DOHH2 (cell line): ENCODE data around the gene MCF2L2.

Experiments used
- H3F3A ChIP-seq: fragments of 200-600 bp; sonication (generic), shearing (Covaris generic); 2 replicates; pipeline ENCODE4 v1.6.0; 2016; ENCODE audit warnings: antibody characterized with exemption, mild to moderate bottlenecking; ENCODE audit not compliant: control insufficient read depth, insufficient read depth
- H3K27ac ChIP-seq: fragments of 200-600 bp; sonication (generic); 2 replicates; pipeline ENCODE4 v1.5.1; 2014; ENCODE audit warnings: low read depth, mild to moderate bottlenecking, low read length, moderate library complexity
- H3K27me3 ChIP-seq: fragments of 200-600 bp; sonication (generic); 2 replicates; pipeline ENCODE4 v1.6.1; 2014; ENCODE audit warnings: mild to moderate bottlenecking, low read length, mixed read lengths; ENCODE audit not compliant: control insufficient read depth
- H3K36me3 ChIP-seq: fragments of 200-600 bp; sonication (generic); 2 replicates; pipeline ENCODE4 v1.6.1; 2014; ENCODE audit warnings: mild to moderate bottlenecking, low read length, moderate library complexity, mixed read lengths; ENCODE audit not compliant: control insufficient read depth
- H3K4me1 ChIP-seq: fragments of 200-600 bp; sonication (generic); 2 replicates; pipeline ENCODE4 v1.6.1; 2014; ENCODE audit warnings: mild to moderate bottlenecking, low read length, mixed read lengths; ENCODE audit not compliant: control insufficient read depth
- H3K4me2 ChIP-seq: fragments of 200-600 bp; sonication (generic); 2 replicates; pipeline ENCODE4 v1.6.0; 2014; ENCODE audit warnings: mild to moderate bottlenecking, low read length, moderate library complexity
- H3K4me3 ChIP-seq: fragments of 200-600 bp; sonication (generic); 2 replicates; pipeline ENCODE4 v1.5.1; 2014; ENCODE audit warnings: mild to moderate bottlenecking, low read length, mixed read lengths
- H3K79me2 ChIP-seq: fragments of 200-600 bp; sonication (generic); 2 replicates; pipeline ENCODE4 v1.6.1; 2014; ENCODE audit warnings: mild to moderate bottlenecking, low read length, mixed read lengths; ENCODE audit not compliant: control insufficient read depth
- H3K9me2 ChIP-seq: fragments of 200-600 bp; sonication (generic); replicated peaks from 2 replicates; pipeline ENCODE4 v1.6.1; 2014; ENCODE audit warnings: mild to moderate bottlenecking, low read length, mixed read lengths; ENCODE audit not compliant: control insufficient read depth
- H3K9me3 ChIP-seq: fragments of 200-600 bp; sonication (generic); 2 replicates; pipeline ENCODE4 v1.6.1; 2014; ENCODE audit warnings: antibody characterized with exemption, low read length, mixed read lengths; ENCODE audit not compliant: control insufficient read depth, insufficient read depth
- H4K20me1 ChIP-seq: fragments of 200-600 bp; sonication (generic); 2 replicates; pipeline ENCODE4 v1.6.0; 2014; ENCODE audit warnings: low read depth, mild to moderate bottlenecking, antibody characterized with exemption, low read length, moderate library complexity; ENCODE audit not compliant: control insufficient read depth, insufficient read depth
- EZH2phosphoT487 ChIP-seq: fragments of 200-600 bp; sonication (generic); IDR thresholded peaks from 2 replicates; pipeline ENCODE4 v1.6.1; 2017; ENCODE audit warnings: borderline replicate concordance, mild to moderate bottlenecking, antibody characterized with exemption, low read length, moderate library complexity, mixed read lengths
- TF ChIP-seq, protein P1 (sequence below): fragments of 200-600 bp; sonication (generic); IDR thresholded peaks from one replicate; pipeline ENCODE4 v1.5.1; 2014; ENCODE audit warnings: antibody characterized with exemption, mild to moderate bottlenecking, low read depth, low read length; ENCODE audit not compliant: poor library complexity, severe bottlenecking

Gene MCF2L2

GRCh38 chr3:183212096-183212495, 216.3 kb downstream of the MCF2L2 start:
- H3K9me2 ChIP-seq, result no peaks in the 10 kb centered on the region
- no peak overlapping the region for H3K4me3 ChIP-seq
- peaks cover 39% of the 10 kb centered on the region for H3K4me1 ChIP-seq
- H4K20me1 ChIP-seq, result no peaks in the 10 kb centered on the region
- TF ChIP-seq, protein P1, sequence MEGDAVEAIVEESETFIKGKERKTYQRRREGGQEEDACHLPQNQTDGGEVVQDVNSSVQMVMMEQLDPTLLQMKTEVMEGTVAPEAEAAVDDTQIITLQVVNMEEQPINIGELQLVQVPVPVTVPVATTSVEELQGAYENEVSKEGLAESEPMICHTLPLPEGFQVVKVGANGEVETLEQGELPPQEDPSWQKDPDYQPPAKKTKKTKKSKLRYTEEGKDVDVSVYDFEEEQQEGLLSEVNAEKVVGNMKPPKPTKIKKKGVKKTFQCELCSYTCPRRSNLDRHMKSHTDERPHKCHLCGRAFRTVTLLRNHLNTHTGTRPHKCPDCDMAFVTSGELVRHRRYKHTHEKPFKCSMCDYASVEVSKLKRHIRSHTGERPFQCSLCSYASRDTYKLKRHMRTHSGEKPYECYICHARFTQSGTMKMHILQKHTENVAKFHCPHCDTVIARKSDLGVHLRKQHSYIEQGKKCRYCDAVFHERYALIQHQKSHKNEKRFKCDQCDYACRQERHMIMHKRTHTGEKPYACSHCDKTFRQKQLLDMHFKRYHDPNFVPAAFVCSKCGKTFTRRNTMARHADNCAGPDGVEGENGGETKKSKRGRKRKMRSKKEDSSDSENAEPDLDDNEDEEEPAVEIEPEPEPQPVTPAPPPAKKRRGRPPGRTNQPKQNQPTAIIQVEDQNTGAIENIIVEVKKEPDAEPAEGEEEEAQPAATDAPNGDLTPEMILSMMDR, result no peak
- no peaks in the 10 kb centered on the region for H3K9me3 ChIP-seq
- H3K36me3 ChIP-seq, result no peaks in the 10 kb centered on the region
- H3K27me3 ChIP-seq, result peaks cover 13% of the 10 kb centered on the region; the same call in 1 of the 2 replicates
- no peaks in the 10 kb centered on the region for H3F3A ChIP-seq
- no peaks in the 10 kb centered on the region for H3K79me2 ChIP-seq
- H3K27ac ChIP-seq, result no peak overlapping the region
- H3K4me2 ChIP-seq, result peak overlapping the region; percentile 41

- peaks cover 13% of the 10 kb centered on the region; the same call in 1 of the 2 replicates for H3K27me3 ChIP-seq
- H3K79me2 ChIP-seq, result no peaks in the 10 kb centered on the region
- peaks cover 39% of the 10 kb centered on the region for H3K4me1 ChIP-seq
- TF ChIP-seq, protein P1, result no peak
- TF ChIP-seq EZH2phosphoT487, result no peak
- H3F3A ChIP-seq, result no peaks in the 10 kb centered on the region
- no peaks in the 10 kb centered on the region for H4K20me1 ChIP-seq
- no peak overlapping the region for H3K4me3 ChIP-seq
- no peak overlapping the region for H3K4me2 ChIP-seq
- no peaks in the 10 kb centered on the region for H3K36me3 ChIP-seq
- no peak overlapping the region for H3K27ac ChIP-seq
- no peaks in the 10 kb centered on the region for H3K9me3 ChIP-seq
- no peaks in the 10 kb centered on the region for H3K9me2 ChIP-seq
Observed at GRCh38 chr3:183211352-183211751, 217.1 kb downstream of the MCF2L2 start.

DNA sequence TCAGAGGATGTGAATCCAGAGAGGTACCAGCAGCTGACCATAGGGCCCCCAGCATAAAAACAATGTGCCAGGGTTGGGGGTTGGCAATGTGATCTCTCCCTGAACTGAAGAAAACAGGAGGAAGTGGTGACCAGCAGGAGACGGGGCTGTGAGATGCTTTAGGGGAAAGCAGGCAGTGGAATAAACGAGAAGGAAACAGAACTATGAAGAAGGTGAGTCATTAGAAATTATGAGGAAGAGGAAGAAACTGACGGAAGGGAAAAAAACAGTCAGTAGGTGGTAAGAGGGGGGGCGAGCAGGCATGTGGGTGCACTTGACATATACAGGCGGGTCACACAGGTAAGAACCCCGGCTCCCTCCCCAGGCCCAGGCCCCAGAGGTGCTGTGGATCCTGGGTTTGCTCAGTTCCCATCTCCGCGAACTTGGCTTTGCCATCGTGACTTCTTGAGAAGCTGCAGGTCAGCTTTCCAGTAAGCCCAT, 217.5 kb downstream of the MCF2L2 start:
- TF ChIP-seq, protein P1, result no peak
- no peak for TF ChIP-seq EZH2phosphoT487
- Histone ChIP-seq H3K27me3 (peaks cover 11% of the 10 kb centered on the region; the same call in 1 of the 2 replicates), H3K4me3 (no peak overlapping the region), H3K27ac (no peak overlapping the region), H3K9me2 (no peaks in the 10 kb centered on the region), H3F3A (no peaks in the 10 kb centered on the region), H3K4me1 (peaks cover 39% of the 10 kb centered on the region), H3K9me3 (no peaks in the 10 kb centered on the region), H3K4me2 (no peak overlapping the region), H3K36me3 (no peaks in the 10 kb centered on the region), H3K79me2 (no peaks in the 10 kb centered on the region), H4K20me1 (no peaks in the 10 kb centered on the region)

- TF ChIP-seq, protein P1, result no peak
- TF ChIP-seq EZH2phosphoT487, result no peak
- no peak overlapping the region for H3K4me3 ChIP-seq
- H3K36me3 ChIP-seq, result no peaks in the 10 kb centered on the region
- H3K27ac ChIP-seq, result no peak overlapping the region
- H4K20me1 ChIP-seq, result no peaks in the 10 kb centered on the region
- H3K27me3 ChIP-seq, result peaks cover 10% of the 10 kb centered on the region
- peaks cover 39% of the 10 kb centered on the region for H3K4me1 ChIP-seq
- no peaks in the 10 kb centered on the region for H3F3A ChIP-seq
- H3K79me2 ChIP-seq, result no peaks in the 10 kb centered on the region
- H3K4me2 ChIP-seq, result no peak overlapping the region
- no peaks in the 10 kb centered on the region for H3K9me2 ChIP-seq
- no peaks in the 10 kb centered on the region for H3K9me3 ChIP-seq
Observed at GRCh38 chr3:183210341-183210740, 218.1 kb downstream of the MCF2L2 start.
